ENCODE measurements around the gene GMEB2.
"Not testable (repeated sequence)": the region's sequence is repeated elsewhere in the genome, so short reads cannot be mapped to it uniquely, and the experiment has no call there.

GMEB2 gene

GRCh38 chr20:63626424-63627128 lies at the start of gene GMEB2:
Gene GMEB2, minus strand, starts transcription at chr20:63627101. Its CDS starts 7,704 bp downstream, at chr20:63619397.
- no peak for DNase-seq

- no peak for DNase-seq
Measured at GRCh38 chr20:63675681-63676368, 48.9 kb upstream of the GMEB2 start.

- DNase-seq = no peak
Measured at GRCh38 chr20:63673951-63674350, 47.0 kb upstream of the GMEB2 start.

GRCh38 chr20:63672666-63673065 lies 45.8 kb upstream of the GMEB2 start:
- no peak for DNase-seq

GRCh38 chr20:63671695-63672094 lies 44.8 kb upstream of the GMEB2 start:
- DNase-seq = not testable (repeated sequence)

GRCh38 chr20:63668351-63668750 lies 41.5 kb upstream of the GMEB2 start:
- no peak for DNase-seq

GRCh38 chr20:63667858-63668257 lies 41.0 kb upstream of the GMEB2 start:
- no peak for DNase-seq

GRCh38 chr20:63665708-63666107 lies 38.8 kb upstream of the GMEB2 start:
- no peak for DNase-seq

- DNase-seq = no peak
Measured at GRCh38 chr20:63664861-63665594, 38.1 kb upstream of the GMEB2 start.

- no peak for DNase-seq
Measured at GRCh38 chr20:63664143-63664851, 37.4 kb upstream of the GMEB2 start.

GRCh38 chr20:63663332-63664066 lies 36.6 kb upstream of the GMEB2 start:
- no peak for DNase-seq

GRCh38 chr20:63662813-63663189 lies 35.9 kb upstream of the GMEB2 start:
- DNase-seq = no peak

GRCh38 chr20:63661959-63662812 lies 35.3 kb upstream of the GMEB2 start:
- no peak for DNase-seq

- no peak for DNase-seq
Measured at GRCh38 chr20:63661108-63661507, 34.2 kb upstream of the GMEB2 start.

- no peak for DNase-seq
Measured at GRCh38 chr20:63660622-63661021, 33.7 kb upstream of the GMEB2 start.

- not testable (repeated sequence) for DNase-seq
Measured at GRCh38 chr20:63660174-63660573, 33.3 kb upstream of the GMEB2 start.

- DNase-seq = no peak
Measured at GRCh38 chr20:63659370-63659769, 32.5 kb upstream of the GMEB2 start.

- DNase-seq = no peak
Measured at GRCh38 chr20:63658749-63659187, 31.9 kb upstream of the GMEB2 start.

- DNase-seq = peak; percentile 76
Measured at GRCh38 chr20:63657937-63658748, 31.2 kb upstream of the GMEB2 start, which contains the start of gene RTEL1. Gene RTEL1, plus strand, starts transcription at chr20:63658312. Its CDS starts 1,091 bp downstream, at chr20:63659403.

- DNase-seq = no peak
Measured at GRCh38 chr20:63657260-63657936, 30.5 kb upstream of the GMEB2 start.

Data from DMS153 (cell line).